Measurements from ENCODE around the gene FBXL3. TPM values are rescaled to one million over a fixed set of nuclear protein-coding genes. Genes with fewer than 3 reads are reported as not detected.

FBXL3 gene
- 76.7 TPM for total RNA-seq

GRCh38 chr13:77026861-77027621, at the start of gene FBXL3:
Gene FBXL3, minus strand, starts transcription at chr13:77027159. Its CDS starts 5,299 bp downstream, at chr13:77021860.

DNA sequence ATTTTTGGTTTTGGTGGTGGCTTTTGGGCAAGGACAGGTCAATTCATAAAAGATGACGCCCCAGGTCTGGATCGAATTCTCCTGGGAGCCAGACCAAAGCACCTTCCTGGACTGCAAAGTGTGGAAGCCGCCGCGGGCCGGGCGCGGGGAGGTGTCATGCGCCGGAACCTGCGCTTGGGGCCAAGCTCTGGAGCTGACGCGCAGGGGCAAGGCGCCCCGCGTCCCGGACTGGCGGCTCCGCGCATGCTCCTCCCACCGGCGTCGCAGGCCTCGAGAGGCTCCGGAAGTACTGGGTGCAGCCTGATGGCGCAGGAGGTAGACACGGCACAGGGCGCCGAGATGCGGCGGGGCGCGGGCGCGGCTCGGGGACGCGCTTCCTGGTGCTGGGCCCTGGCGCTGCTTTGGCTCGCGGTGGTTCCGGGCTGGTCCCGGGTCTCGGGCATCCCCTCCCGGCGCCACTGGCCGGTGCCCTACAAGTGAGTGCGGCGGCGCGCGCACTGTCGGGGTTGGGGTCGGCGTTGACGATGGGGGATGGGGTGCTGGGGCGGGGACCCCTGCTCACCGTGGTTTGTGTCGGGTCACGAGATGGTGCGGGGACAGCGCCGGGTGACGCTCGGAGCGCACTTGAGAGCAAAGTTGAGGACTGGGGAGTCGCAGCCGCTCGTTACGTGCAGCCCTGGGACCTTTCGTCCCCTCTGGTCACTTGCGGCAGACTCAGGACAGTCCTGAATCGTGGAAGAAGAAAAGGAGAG, 35.0 kb downstream of the FBXL3 start, which contains the start of gene CLN5:
TSS of gene CLN5 (plus strand) at position 286 of the 752 bp plus-strand sequence. CDS start at position 304, 18 bp downstream.

Other genes starting within 250 kb of the FBXL3 start
- gene KCTD12, start 140.8 kb downstream of the FBXL3 start, total RNA-seq = 105 TPM
- not detected for gene ACOD1, start 78.6 kb downstream of the FBXL3 start, total RNA-seq
- 33.3 TPM for gene CLN5, start 35.1 kb downstream of the FBXL3 start, total RNA-seq

Measured in metanephros (tissue), 1 donor.